Retinal pigment epithelial cell (primary cell): ENCODE data around the gene ZKSCAN2.

Source experiments
- DNase-seq: peaks from one replicate; pipeline ENCODE4 v3.0.0-alpha.2; 2010; ENCODE audit warnings: low read depth
- H3K4me3 ChIP-seq: 2 replicates; pipeline ENCODE4 v1.5.1; 2011; ENCODE audit warnings: mild to moderate bottlenecking, low read length, control low read depth, moderate library complexity
- TF ChIP-seq, protein P1 (sequence below): conservative IDR thresholded peaks from 2 replicates; pipeline ENCODE4 v1.5.1; 2011; ENCODE audit warnings: low read depth, low read length, control low read depth, inconsistent platforms

ZKSCAN2 gene

DNA sequence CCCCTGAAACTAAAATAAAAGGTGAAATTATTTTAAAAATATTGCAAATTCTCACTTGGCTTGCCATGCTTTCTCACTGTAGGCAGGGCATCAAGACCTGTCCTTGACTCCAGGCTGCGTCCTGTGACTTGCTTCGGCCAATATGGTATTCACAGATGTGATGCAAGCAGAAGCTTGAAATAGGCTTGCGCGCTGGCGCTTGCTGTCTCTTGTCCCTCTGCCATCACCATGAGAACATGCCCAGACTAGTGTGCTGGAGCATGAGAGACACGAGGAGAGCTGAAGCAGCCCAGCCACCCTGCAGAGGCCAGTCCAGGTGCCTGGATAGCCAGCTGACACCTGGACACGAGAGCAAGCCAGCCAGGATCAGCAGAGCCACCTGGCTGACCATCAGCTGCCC, 21.8 kb upstream of the ZKSCAN2 start:
- DNase-seq, result no peak
- H3K4me3 ChIP-seq, result no peak overlapping the region
- TF ChIP-seq, protein P1, sequence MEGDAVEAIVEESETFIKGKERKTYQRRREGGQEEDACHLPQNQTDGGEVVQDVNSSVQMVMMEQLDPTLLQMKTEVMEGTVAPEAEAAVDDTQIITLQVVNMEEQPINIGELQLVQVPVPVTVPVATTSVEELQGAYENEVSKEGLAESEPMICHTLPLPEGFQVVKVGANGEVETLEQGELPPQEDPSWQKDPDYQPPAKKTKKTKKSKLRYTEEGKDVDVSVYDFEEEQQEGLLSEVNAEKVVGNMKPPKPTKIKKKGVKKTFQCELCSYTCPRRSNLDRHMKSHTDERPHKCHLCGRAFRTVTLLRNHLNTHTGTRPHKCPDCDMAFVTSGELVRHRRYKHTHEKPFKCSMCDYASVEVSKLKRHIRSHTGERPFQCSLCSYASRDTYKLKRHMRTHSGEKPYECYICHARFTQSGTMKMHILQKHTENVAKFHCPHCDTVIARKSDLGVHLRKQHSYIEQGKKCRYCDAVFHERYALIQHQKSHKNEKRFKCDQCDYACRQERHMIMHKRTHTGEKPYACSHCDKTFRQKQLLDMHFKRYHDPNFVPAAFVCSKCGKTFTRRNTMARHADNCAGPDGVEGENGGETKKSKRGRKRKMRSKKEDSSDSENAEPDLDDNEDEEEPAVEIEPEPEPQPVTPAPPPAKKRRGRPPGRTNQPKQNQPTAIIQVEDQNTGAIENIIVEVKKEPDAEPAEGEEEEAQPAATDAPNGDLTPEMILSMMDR, result no peak

DNA sequence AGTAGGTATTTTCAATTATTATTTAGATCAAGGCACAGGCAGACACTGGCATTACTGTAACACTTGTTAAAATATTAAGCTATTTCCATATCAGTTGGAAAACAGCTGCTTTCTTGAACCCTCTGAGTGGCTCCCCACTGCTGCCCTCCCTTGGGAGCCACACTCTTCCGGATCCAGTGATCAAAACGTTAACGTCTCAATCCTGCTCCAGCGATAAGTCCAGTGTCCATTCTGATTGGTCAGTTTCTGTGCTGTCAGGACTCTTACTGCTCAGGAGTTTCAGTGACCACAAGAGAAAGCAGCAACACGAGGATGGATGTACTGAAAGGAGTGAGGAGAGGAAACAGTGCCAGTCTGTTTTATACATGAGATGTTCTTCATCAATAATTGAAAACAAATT, 13.8 kb upstream of the ZKSCAN2 start:
- H3K4me3 ChIP-seq, result no peak overlapping the region
- DNase-seq, result no peak
- TF ChIP-seq, protein P1, result no peak

DNA sequence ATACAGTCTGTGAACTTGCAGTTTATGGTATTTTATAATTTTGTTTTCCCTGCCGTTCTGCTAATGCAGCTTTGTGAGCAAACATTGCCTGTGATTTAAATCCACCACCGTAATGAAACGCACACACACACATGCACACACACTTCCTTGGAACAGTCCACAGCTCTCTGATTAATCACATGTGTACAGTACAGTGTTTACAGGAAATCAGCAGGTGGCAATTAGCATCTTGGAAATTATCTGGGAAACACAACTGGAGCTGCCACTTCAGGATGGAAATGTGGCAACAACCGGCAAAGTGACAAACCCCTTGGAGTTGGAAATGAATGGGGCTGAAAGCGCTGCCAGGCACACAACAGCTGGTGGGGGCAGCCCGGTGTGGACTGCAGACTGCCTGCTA, 12.9 kb upstream of the ZKSCAN2 start:
- no peak for DNase-seq
- TF ChIP-seq, protein P1, result no peak

DNA sequence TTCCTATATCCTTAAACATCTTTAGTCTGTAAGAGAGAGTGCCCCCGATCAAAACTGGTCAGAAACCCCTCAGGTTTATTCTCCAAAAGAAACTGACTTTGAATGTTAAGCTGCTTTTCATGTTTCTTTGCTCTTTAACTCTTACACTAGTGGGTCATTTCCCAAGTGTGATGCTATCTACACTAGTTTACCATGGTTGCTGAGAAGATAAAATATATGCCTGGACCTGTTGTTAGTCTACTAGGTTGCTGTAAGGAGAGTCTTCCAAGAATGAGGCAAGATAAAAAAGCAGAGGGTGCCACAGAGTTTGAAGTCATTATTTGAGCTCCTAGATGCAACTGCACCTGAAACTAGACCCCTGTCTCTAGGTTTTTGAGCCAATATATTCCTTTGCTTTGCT, 12.2 kb upstream of the ZKSCAN2 start:
- H3K4me3 ChIP-seq, result no peak overlapping the region
- TF ChIP-seq, protein P1, result no peak
- no peak for DNase-seq

More for the DNA sequence above, 12.9 kb upstream of the ZKSCAN2 start:
- H3K4me3 ChIP-seq, result no peak overlapping the region

DNA sequence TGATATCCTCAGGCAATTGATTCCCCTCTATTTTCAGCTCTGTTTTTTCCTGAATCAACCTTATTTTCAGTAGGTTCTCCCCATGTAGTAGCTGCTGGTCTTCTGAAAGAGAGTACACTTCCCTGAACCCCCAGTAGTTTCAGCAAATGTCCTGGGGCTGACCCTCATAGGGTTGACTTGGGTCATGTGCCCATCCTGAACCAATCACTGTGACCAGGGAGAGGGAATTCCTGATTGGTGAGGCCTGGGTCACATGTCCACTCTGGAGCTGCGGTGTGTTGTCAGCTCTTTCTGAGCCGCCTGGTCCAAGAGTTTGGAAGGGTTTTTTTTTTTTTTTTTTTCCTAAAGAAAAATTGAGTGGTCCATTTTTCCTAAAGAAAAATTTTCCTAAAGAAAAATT, 8.3 kb upstream of the ZKSCAN2 start:
- TF ChIP-seq, protein P1, result no peak
- H3K4me3 ChIP-seq, result no peak overlapping the region
- no peak for DNase-seq

DNA sequence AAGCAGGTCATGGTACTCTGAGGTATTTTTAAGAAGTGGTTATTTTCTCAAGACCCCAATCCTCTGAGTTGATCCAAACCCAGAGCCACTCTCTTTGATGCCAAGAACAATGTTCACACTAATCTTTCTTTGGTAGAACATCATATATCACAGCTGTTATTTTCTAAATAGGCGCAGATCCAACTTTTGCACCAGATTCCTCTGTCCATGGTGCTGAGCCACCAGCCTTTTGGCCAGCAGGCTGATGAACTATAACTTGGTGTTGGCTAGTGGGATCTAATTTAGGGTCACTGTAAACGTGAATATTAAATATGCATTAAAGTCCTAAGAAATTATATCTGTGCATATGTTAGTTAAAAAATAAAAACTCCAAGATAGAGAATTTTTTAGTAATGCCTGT, 7.0 kb upstream of the ZKSCAN2 start:
- no peak overlapping the region for H3K4me3 ChIP-seq
- TF ChIP-seq, protein P1, result no peak
- no peak for DNase-seq

DNA sequence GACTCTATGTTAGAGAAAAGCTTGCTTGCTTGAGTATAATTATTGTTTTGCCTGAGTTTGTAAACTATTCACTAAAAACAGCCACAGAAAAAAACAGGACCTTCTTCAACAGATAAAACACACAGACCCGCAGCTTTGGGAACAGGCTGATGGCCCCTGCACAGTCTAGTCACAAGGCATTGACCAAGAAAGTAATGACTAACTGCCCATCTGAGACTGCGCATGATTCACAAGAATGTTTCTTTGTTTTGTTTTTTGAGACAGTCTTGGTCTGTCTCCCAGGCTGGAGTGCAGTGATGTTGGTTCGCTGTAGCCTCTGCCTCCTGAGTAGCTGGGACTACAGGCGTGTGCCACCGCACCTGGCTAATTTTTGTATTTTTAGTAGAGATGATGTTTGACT, 2.8 kb upstream of the ZKSCAN2 start:
- no peak for DNase-seq
- TF ChIP-seq, protein P1, result no peak
- no peak overlapping the region for H3K4me3 ChIP-seq
